GM21529 (cell line): ENCODE measurements around the gene PRAC1.

Experiments used
- ATAC-seq: cut with Tn5 transposase; IDR thresholded peaks from one replicate; pipeline ENCODE4 v1.9.1; 2021; ENCODE audit not compliant: unreplicated experiment

Gene PRAC1

GRCh38 chr17:48722201-48722907 is at the start of gene PRAC1:
Gene PRAC1 (minus strand): TSS chr17:48722518. CDS start chr17:48722392, 126 bp downstream.
- ATAC-seq: no peak

DNA sequence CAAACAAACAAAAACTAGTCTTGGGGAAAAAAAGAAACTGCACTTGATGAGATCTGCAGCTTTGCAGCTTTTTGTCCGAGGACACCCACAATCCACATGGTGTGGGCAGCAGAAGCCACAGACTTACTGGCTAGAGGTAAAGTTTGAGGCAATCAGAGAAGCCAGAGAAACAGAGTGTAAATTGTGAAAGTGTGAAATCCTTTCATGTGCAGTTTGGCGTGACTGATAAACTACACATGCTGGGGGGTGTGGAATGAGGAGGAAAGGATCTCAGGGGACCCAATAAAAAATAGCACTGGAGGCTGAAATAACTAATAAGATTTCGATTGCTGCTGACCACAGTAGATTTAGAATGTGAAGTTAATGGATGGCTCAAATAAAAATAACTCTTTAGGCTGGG is 48.6 kb upstream of the PRAC1 start:
- ATAC-seq: no peak

GRCh38 chr17:48769009-48769675 is 46.8 kb upstream of the PRAC1 start:
- ATAC-seq: no peak

GRCh38 chr17:48767263-48767774 is 45.0 kb upstream of the PRAC1 start:
- ATAC-seq: no peak

- no peak for ATAC-seq
Measured at GRCh38 chr17:48761114-48761513, 38.8 kb upstream of the PRAC1 start.

- ATAC-seq: no peak
Measured at GRCh38 chr17:48760411-48760810, 38.1 kb upstream of the PRAC1 start.

- ATAC-seq: no peak
Measured at GRCh38 chr17:48759288-48759687, 37.0 kb upstream of the PRAC1 start.

- no peak for ATAC-seq
Measured at GRCh38 chr17:48757524-48757961, 35.2 kb upstream of the PRAC1 start.

- ATAC-seq: no peak
Measured at GRCh38 chr17:48756830-48757251, 34.5 kb upstream of the PRAC1 start.

DNA sequence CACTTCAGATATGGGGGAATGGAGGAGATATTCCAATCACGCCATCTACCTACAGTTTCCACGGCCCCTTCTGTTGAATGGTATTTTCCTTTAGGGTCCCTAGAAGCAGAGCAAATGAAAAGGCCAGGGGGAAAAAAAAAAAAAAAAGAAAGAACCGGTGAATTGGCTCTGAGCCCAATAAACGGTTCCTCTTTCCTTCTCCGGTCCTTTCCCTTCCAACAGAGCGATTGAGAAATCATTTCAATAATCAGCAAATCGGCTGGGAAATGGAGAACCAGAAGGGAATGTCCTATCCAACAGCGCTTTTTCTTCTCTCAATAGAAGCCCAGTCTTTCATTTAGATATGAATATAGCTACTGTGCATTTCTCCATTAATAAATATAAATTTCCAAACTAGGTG is 33.0 kb upstream of the PRAC1 start:
- ATAC-seq: no peak

DNA sequence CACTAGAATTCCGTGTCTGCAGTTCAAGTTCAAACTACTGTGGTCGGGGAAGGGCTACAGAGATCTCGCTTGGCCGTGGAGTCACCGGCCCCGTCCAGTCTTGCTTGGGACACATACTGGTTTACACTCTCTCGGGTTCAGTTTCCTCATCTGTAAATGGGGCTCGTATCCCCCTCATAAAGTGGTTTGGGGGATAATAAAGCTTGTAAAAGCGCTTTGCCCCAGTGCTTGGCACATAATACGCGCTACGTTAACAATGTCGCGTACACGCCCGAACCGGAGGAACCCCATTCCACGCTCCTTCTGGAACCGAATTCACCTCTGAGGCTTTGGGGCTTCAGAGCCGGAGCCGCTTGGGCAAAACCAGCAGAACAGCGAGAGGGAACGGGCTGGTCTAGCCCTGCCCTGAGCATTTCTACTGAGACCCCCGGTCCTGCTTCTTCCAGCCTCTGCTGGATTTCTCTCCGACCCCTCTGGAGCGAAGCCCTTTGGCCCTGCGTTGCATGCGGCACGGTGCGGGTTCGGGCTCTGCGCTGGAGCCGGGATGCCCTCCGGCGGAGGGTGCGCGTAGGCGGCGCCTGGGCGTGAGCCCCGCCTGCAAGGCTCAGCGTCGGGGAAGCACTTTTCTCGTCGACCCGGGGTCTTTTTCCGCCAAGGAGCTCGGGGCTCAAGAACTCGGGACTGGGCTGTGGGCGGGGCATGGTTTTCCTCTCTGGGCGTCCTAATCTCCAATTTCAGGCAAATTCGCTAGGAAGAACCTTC is 32.4 kb upstream of the PRAC1 start:
- ATAC-seq: no peak

- ATAC-seq: no peak
Measured at GRCh38 chr17:48753794-48754499, 31.6 kb upstream of the PRAC1 start.

GRCh38 chr17:48752399-48753288 is 30.3 kb upstream of the PRAC1 start:
- no peak for ATAC-seq

- no peak for ATAC-seq
Measured at GRCh38 chr17:48751733-48752398, 29.5 kb upstream of the PRAC1 start.

GRCh38 chr17:48751172-48751571 is 28.9 kb upstream of the PRAC1 start:
- ATAC-seq: no peak

DNA sequence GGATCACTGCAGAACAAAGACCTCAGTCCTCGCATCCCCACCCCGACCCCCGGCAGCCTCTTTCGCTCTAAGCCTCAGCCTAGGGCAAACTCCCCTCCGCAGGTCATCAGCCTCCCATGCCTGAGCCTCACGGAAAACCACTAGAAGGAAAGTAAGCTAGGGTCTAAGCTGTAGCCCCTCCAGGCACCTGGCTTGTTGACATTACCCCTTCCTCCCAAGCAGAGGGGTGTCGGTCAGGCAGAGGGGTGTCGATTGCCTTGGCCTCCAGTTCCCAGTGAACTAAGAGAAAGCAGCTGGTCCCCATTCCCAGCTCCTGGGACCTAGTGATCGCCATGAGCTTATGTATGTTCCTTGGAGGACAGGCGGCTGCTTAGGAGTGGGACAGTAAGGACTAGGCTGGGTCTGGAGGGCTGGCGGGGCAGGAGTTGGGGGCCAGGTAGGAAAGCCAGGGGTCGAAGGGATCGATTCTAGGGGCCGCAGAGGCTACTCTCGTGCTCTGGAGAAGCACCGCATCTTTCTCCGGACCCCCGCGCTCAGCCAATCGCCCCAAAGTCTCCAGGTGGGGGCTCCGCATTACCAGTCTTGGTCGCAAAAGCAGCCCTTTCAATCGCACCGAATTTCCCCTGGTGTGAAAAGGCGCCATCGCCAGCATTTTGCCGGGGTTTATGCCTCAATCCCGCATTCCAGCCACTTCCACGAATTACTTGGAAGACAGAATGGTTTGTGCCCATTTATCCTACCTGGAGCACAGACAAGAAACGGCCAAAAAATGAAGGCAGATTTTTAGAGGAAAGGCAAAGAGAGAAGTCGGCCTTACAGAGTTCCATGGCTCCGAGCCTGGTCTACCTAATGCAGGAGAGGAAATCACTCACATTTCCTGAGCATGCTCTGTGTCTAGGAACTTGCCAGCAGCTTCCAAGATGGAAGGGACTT is 27.6 kb upstream of the PRAC1 start:
- ATAC-seq: no peak

DNA sequence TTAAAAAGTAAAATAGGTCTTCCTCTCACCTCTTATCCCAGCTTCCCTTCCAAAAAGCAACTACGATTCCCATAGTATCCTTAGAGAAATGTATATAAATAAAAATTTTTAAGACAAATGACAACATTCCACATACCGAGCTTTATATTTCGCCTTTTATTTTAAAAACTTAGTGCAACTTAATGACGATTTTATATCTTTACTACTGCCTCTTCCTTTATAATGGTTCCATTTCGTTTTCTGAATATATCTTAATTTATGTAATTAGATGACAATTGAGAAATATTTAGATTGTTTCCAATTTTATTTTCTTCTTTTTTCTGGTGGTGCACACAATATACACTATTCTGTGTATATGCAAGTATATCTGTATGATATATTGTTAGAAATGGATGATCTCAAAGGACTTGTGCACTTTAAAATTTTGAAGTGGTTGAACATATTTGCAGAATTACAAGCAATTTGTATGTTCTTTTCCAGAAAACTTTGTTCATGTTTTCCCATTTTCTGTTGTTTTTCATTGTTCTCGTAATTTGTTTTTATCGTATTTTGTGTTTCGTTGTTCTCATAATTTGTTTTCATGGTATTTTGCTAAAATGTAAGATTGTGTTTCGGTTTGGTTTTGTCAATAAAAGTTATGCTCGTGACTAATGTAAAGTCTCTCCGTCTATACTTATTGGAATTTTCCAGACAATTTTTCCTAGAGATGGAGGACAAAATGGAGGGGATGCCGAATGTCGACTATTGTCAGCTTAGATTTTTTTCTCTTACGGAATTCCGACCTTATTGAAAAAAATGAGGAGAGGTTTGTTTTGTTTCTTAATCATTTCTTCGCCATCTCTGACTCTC is 26.6 kb upstream of the PRAC1 start:
- no peak for ATAC-seq
